Upper lobe of left lung (tissue), 4 donors: Measurements from ENCODE around the gene SLC39A5.

Experiments
- EP300 ChIP-seq, 4 donors: sonication (generic); formaldehyde crosslinking; IDR thresholded peaks; one replicate each; pipeline ENCODE4 v1.5.1; 2017; ENCODE audit warnings: antibody characterized with exemption in 4 of 4, control low read depth in 2 of 4
- POLR2A ChIP-seq, 4 donors: fragments of 450-650 bp; IDR thresholded peaks; one replicate each; pipeline ENCODE4 v1.5.1; 2016 to 2017; ENCODE audit warnings: antibody characterized with exemption in 4 of 4, mild to moderate bottlenecking in 2 of 4
- POLR2AphosphoS5 ChIP-seq, 2 donors: sonication (generic); formaldehyde crosslinking; IDR thresholded peaks; one replicate each; pipeline ENCODE4 v1.5.1; 2017; ENCODE audit warnings: antibody characterized with exemption in 2 of 2
- TF ChIP-seq, protein P1 (sequence below), 6 experiments: fragments of 450-650 bp in 4 of 6; fragments of 200-600 bp in 2 of 6; sonication (generic) in 2 of 6; IDR thresholded peaks; one replicate each; pipeline ENCODE4 v1.5.1; 2016 to 2019; ENCODE audit warnings: antibody characterized with exemption in 6 of 6

DNA sequence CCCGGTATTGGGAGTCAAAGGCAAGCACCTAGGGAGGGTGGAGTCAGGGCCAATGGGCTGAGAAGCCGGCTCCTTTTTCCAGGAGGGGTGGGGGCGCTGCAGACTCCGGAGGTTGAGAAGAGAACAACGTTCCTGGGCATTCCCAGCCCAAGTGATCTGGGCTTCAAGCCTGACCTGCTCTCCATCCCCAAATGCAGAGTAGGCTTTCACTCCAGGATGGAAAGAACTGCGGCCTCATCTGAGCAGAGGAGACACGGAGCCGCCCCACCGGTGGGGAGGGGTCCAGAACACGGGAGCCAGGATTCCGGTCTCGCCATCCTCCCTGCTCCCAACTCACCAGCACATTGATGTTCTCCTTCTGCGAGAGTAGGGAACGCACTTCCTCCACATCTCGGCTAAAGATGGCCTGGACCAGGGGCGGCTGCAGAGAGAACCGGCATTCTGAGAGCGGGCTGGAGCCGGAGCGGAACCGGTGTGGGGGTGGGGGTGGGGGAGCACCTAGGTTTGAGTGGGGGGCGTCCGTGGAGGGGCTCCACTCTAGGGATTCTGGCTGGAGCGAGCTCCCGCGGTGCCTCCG lies 27.7 kb downstream of the SLC39A5 start:
- TF ChIP-seq, protein P1, sequence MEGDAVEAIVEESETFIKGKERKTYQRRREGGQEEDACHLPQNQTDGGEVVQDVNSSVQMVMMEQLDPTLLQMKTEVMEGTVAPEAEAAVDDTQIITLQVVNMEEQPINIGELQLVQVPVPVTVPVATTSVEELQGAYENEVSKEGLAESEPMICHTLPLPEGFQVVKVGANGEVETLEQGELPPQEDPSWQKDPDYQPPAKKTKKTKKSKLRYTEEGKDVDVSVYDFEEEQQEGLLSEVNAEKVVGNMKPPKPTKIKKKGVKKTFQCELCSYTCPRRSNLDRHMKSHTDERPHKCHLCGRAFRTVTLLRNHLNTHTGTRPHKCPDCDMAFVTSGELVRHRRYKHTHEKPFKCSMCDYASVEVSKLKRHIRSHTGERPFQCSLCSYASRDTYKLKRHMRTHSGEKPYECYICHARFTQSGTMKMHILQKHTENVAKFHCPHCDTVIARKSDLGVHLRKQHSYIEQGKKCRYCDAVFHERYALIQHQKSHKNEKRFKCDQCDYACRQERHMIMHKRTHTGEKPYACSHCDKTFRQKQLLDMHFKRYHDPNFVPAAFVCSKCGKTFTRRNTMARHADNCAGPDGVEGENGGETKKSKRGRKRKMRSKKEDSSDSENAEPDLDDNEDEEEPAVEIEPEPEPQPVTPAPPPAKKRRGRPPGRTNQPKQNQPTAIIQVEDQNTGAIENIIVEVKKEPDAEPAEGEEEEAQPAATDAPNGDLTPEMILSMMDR (IDR thresholded peaks at IDR 0.05): no peak
- TF ChIP-seq POLR2A (IDR thresholded peaks at IDR 0.05): no peak
- TF ChIP-seq EP300 (IDR thresholded peaks at IDR 0.05): no peak
- TF ChIP-seq POLR2AphosphoS5 (IDR thresholded peaks at IDR 0.05): no peak
